H9 (cell line): Measurements from ENCODE around the gene HS6ST2. TPM values are rescaled to one million over a fixed set of nuclear protein-coding genes. Genes with fewer than 3 reads are reported as not detected.

ENCODE experiments used
- DNase-seq: peaks from one replicate; pipeline ENCODE4 v3.0.0-alpha.2; 2017
- H2AFZ ChIP-seq: one replicate; pipeline ENCODE4 v1.6.1; 2013; ENCODE audit warnings: mild to moderate bottlenecking, low read length, control low read depth, moderate library complexity
- H2AK5ac ChIP-seq: 2 replicates; pipeline ENCODE4 v1.6.1; 2013; ENCODE audit warnings: low read length, control low read depth, mixed read lengths; ENCODE audit not compliant: insufficient read length
- H2BK120ac ChIP-seq: one replicate; pipeline ENCODE4 v1.6.1; 2013; ENCODE audit warnings: low read depth, mild to moderate bottlenecking, low read length, control low read depth, inconsistent platforms; ENCODE audit not compliant: poor library complexity, severe bottlenecking
- H2BK12ac ChIP-seq: 2 replicates; pipeline ENCODE4 v1.6.1; 2013; ENCODE audit warnings: low read length, control low read depth, mixed read lengths, low read depth; ENCODE audit not compliant: insufficient read length
- H2BK15ac ChIP-seq: 2 replicates; pipeline ENCODE4 v1.6.1; 2013; ENCODE audit warnings: low read depth, low read length, control low read depth
- H2BK20ac ChIP-seq: one replicate; pipeline ENCODE4 v1.6.1; 2013; ENCODE audit warnings: low read depth, mild to moderate bottlenecking, low read length, control low read depth, inconsistent platforms; ENCODE audit not compliant: poor library complexity, severe bottlenecking
- H2BK5ac ChIP-seq: 2 replicates; pipeline ENCODE4 v1.6.1; 2013; ENCODE audit warnings: low read length, control low read depth, mixed read lengths; ENCODE audit not compliant: insufficient read length
- H3K14ac ChIP-seq: 2 replicates; pipeline ENCODE4 v1.6.1; 2013; ENCODE audit warnings: low read length, control low read depth; ENCODE audit not compliant: insufficient read depth
- H3K18ac ChIP-seq: 2 replicates; pipeline ENCODE4 v1.6.1; 2013; ENCODE audit warnings: low read depth, mild to moderate bottlenecking, mixed read lengths, low read length, control low read depth; ENCODE audit not compliant: insufficient read length
- H3K23ac ChIP-seq: 2 replicates; pipeline ENCODE4 v1.6.1; 2013; ENCODE audit warnings: low read length, control low read depth, mixed read lengths, low read depth; ENCODE audit not compliant: insufficient read length
- H3K23me2 ChIP-seq: 2 replicates; pipeline ENCODE4 v1.6.1; 2013; ENCODE audit warnings: low read depth, mild to moderate bottlenecking, mixed read lengths, low read length, control low read depth; ENCODE audit not compliant: insufficient read length, poor library complexity, severe bottlenecking
- H3K27ac ChIP-seq: 2 replicates; pipeline ENCODE4 v1.5.1; 2013; ENCODE audit warnings: low read length, control low read depth, mixed read lengths, low read depth; ENCODE audit not compliant: insufficient read length
- H3K27me3 ChIP-seq: 2 replicates; pipeline ENCODE4 v1.6.1; 2013; ENCODE audit warnings: low read length, control low read depth, inconsistent platforms; ENCODE audit not compliant: insufficient read depth
- H3K4ac ChIP-seq: 2 replicates; pipeline ENCODE4 v1.6.1; 2013; ENCODE audit warnings: low read depth, mild to moderate bottlenecking, control low read depth, inconsistent platforms, low read length, moderate library complexity
- H3K4me1 ChIP-seq: 2 replicates; pipeline ENCODE4 v1.6.1; 2013; ENCODE audit warnings: low read length, control low read depth, inconsistent platforms; ENCODE audit not compliant: insufficient read depth
- H3K4me2 ChIP-seq: 2 replicates; pipeline ENCODE4 v1.6.1; 2013; ENCODE audit warnings: low read length, control low read depth, mixed read lengths; ENCODE audit not compliant: insufficient read length, insufficient read depth
- H3K56ac ChIP-seq: 2 replicates; pipeline ENCODE4 v1.6.1; 2013; ENCODE audit warnings: low read depth, mild to moderate bottlenecking, mixed read lengths, low read length, control low read depth; ENCODE audit not compliant: insufficient read length
- H3K79me1 ChIP-seq: 2 replicates; pipeline ENCODE4 v1.6.1; 2013; ENCODE audit warnings: low read depth, mild to moderate bottlenecking, moderate library complexity, low read length, control low read depth, inconsistent platforms; ENCODE audit not compliant: insufficient read depth, poor library complexity, severe bottlenecking
- H3K79me2 ChIP-seq: 2 replicates; pipeline ENCODE4 v1.6.1; 2013; ENCODE audit warnings: low read length, control low read depth, inconsistent platforms; ENCODE audit not compliant: insufficient read depth
- H3K9ac ChIP-seq: 2 replicates; pipeline ENCODE4 v1.6.1; 2013; ENCODE audit warnings: low read length, control low read depth, mixed read lengths; ENCODE audit not compliant: insufficient read length; ENCODE audit errors: extremely low read depth
- H3K9me3 ChIP-seq: one replicate; pipeline ENCODE4 v1.6.1; 2013; ENCODE audit warnings: low read depth, low read length, inconsistent platforms; ENCODE audit not compliant: control insufficient read depth
- H3T11ph ChIP-seq: one replicate; pipeline ENCODE4 v1.6.1; 2013; ENCODE audit warnings: mild to moderate bottlenecking, low read length, control low read depth, inconsistent platforms
- H4K20me1 ChIP-seq: one replicate; pipeline ENCODE4 v1.6.1; 2013; ENCODE audit not compliant: control insufficient read depth, insufficient read length, insufficient read depth
- H4K5ac ChIP-seq: 2 replicates; pipeline ENCODE4 v1.6.1; 2013; ENCODE audit warnings: low read depth, mild to moderate bottlenecking, mixed read lengths, low read length, control low read depth; ENCODE audit not compliant: insufficient read length
- H4K8ac ChIP-seq: replicated peaks from 2 replicates; pipeline ENCODE4 v1.6.1; 2013; ENCODE audit warnings: low read length, control low read depth, mixed read lengths, low read depth; ENCODE audit not compliant: insufficient read length
- H4K91ac ChIP-seq: 2 replicates; pipeline ENCODE4 v1.6.1; 2013; ENCODE audit warnings: low read depth, mild to moderate bottlenecking, moderate library complexity, mixed read lengths, low read length, control low read depth; ENCODE audit not compliant: insufficient read length
- H3K27ac Mint-ChIP-seq, 3 experiments: 2 replicates in 2 of 3; 3 replicates in 1 of 3; pipeline ENCODE4 v1.8.0; 2020 to 2021; ENCODE audit warnings: mixed read lengths in 3 of 3, mild to moderate bottlenecking in 1 of 3, moderate library complexity in 1 of 3
- H3K27me3 Mint-ChIP-seq: 2 replicates; pipeline ENCODE4 v1.8.0; 2021; ENCODE audit warnings: low read depth, mild to moderate bottlenecking, moderate library complexity, mixed read lengths
- H3K36me3 Mint-ChIP-seq, 3 experiments: 2 replicates in 2 of 3; 3 replicates in 1 of 3; pipeline ENCODE4 v1.8.0; 2020 to 2021; ENCODE audit warnings: low read depth in 3 of 3, mixed read lengths in 3 of 3; ENCODE audit not compliant: insufficient read depth in 1 of 3
- H3K4me1 Mint-ChIP-seq, 2 experiments: 2 replicates each; pipeline ENCODE4 v1.8.0; 2020; ENCODE audit warnings: mixed read lengths in 2 of 2
- H3K4me3 Mint-ChIP-seq, 2 experiments: 2 replicates in 1 of 2; 3 replicates in 1 of 2; pipeline ENCODE4 v1.8.0; 2020 to 2021; ENCODE audit warnings: mild to moderate bottlenecking in 2 of 2, mixed read lengths in 2 of 2, moderate library complexity in 1 of 2
- H3K9me3 Mint-ChIP-seq, 2 experiments: 2 replicates in 1 of 2; 3 replicates in 1 of 2; pipeline ENCODE4 v1.8.0; 2020; ENCODE audit warnings: mild to moderate bottlenecking in 2 of 2, mixed read lengths in 2 of 2, moderate library complexity in 1 of 2
- WGBS: extraction: QIAGEN DNeasy Blood & Tissue Kit; methylation state at CpG from one replicate; pipeline ENCODE4 v1.1.7; 2013; ENCODE audit warnings: missing lambda C conversion rate, low lambda C conversion rate, mixed read lengths; ENCODE audit not compliant: insufficient read length; ENCODE audit errors: extremely low coverage; 5-methylcytosine and 5-hydroxymethylcytosine counted together
- total RNA-seq: library from RNA; stranded (reverse); gene quantifications from 2 replicates; pipeline ENCODE4 v1.2.1, GENCODE V29; 2021
- TF ChIP-seq, protein P1 (sequence below): fragments of 200-600 bp; sonication (generic); conservative IDR thresholded peaks from 3 replicates; pipeline ENCODE4 v1.8.0; 2021; ENCODE audit warnings: antibody characterized with exemption, mild to moderate bottlenecking

Gene HS6ST2
- total RNA-seq, 1 experiment from 2014 or later = 4.8 TPM

GRCh38 chrX:132900633-132901293 lies 57.7 kb downstream of the HS6ST2 start:
- Histone ChIP-seq H3K23ac (no peak overlapping the region), H3T11ph (no peak overlapping the region), H2BK15ac (no peak overlapping the region), H4K20me1 (no peaks in the 10 kb centered on the region), H3K23me2 (no peaks in the 10 kb centered on the region), H3K79me2 (no peaks in the 10 kb centered on the region), H4K91ac (no peak overlapping the region), H3K27ac (no peak overlapping the region), H2AFZ (no peak overlapping the region), H3K56ac (no peak overlapping the region), H2BK12ac (no peak overlapping the region), H3K4me1 (no peaks in the 10 kb centered on the region), H3K9ac (no peak overlapping the region), H3K79me1 (no peaks in the 10 kb centered on the region), H4K5ac (no peak overlapping the region), H3K4me2 (no peak overlapping the region), H3K18ac (no peak overlapping the region), H2AK5ac (no peak overlapping the region), H3K14ac (no peak overlapping the region), H3K4ac (no peak overlapping the region), H3K9me3 (no peaks in the 10 kb centered on the region), H2BK20ac (no peak overlapping the region), H2BK5ac (no peak overlapping the region), H3K27me3 (no peaks in the 10 kb centered on the region), H4K8ac (no peak overlapping the region), H2BK120ac (no peak overlapping the region)
- H3K27ac Mint-ChIP-seq = no peak overlapping the region
- no peaks in the 10 kb centered on the region for H3K27me3 Mint-ChIP-seq
- H3K9me3 Mint-ChIP-seq = peaks cover 2 to 3% of the 10 kb centered on the region in 2 experiments; a peak in 2 of 5 replicates
- H3K36me3 Mint-ChIP-seq = peaks cover 0 to 6% (median 0%) of the 10 kb centered on the region in 3 experiments; a peak in 3 of 7 replicates
- no peak for DNase-seq
- TF ChIP-seq, protein P1, sequence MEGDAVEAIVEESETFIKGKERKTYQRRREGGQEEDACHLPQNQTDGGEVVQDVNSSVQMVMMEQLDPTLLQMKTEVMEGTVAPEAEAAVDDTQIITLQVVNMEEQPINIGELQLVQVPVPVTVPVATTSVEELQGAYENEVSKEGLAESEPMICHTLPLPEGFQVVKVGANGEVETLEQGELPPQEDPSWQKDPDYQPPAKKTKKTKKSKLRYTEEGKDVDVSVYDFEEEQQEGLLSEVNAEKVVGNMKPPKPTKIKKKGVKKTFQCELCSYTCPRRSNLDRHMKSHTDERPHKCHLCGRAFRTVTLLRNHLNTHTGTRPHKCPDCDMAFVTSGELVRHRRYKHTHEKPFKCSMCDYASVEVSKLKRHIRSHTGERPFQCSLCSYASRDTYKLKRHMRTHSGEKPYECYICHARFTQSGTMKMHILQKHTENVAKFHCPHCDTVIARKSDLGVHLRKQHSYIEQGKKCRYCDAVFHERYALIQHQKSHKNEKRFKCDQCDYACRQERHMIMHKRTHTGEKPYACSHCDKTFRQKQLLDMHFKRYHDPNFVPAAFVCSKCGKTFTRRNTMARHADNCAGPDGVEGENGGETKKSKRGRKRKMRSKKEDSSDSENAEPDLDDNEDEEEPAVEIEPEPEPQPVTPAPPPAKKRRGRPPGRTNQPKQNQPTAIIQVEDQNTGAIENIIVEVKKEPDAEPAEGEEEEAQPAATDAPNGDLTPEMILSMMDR = no peak
- H3K4me1 Mint-ChIP-seq = peaks cover 0 to 3% of the 10 kb centered on the region in 2 experiments; a peak in 1 of 4 replicates
- WGBS = no CpG with 5 or more reads among the region's 1 CpG
- no peak overlapping the region for H3K4me3 Mint-ChIP-seq
